SIG-M5 (cell line): ENCODE data around the gene PTPN12.
"Not testable (repeated sequence)": the region's sequence is repeated elsewhere in the genome, so short reads cannot be mapped to it uniquely, and the experiment has no call there.

Experiments used
- DNase-seq: peaks from one replicate; lab custom pipeline; 2025; lab: John Stamatoyannopoulos, UW

PTPN12 gene

DNA sequence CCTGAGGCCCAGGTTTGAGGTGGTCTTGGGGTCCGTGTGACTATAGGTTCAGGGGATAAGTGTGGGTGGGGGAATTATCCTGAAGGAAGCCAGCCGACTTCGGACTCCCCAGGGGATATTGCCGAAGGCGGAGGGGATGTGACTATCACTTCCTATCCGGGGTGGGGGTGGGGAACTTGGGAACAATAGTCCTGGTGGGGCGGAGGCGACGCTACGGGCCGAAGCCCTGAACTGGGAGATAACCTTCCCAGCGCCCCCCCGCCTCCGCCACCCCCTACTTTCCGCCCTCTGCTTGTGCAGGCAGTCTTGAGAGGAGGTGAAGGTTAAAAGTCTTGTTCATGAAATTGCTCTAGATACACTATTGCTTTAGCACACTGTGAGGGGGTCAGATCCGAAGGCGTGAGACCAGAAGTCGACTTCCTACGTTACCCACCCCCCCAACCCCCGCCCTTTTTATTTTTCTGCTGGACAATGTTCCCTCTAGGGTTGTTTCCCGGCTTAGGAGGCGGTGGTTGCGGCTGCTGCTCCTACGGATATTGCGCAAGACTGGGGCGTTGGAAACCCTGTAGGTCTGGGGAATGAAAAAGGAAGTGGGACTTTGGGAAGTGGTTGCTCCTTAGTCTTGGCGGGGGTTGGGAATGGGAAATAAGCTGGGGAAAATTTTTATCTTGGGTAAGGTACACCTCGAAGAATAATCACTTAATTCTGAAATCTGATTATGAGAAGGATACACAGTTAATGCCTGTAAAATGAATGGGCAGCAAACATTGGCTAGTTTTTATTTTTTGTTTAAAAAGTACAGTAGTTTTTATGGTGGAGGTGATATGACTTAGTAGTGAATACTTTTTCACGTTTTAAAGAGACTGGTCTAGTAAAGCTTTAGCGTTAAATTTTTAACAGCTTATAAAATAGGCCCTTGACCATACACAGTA, 1.5 kb downstream of the PTPN12 start:
- no peak for DNase-seq

DNA sequence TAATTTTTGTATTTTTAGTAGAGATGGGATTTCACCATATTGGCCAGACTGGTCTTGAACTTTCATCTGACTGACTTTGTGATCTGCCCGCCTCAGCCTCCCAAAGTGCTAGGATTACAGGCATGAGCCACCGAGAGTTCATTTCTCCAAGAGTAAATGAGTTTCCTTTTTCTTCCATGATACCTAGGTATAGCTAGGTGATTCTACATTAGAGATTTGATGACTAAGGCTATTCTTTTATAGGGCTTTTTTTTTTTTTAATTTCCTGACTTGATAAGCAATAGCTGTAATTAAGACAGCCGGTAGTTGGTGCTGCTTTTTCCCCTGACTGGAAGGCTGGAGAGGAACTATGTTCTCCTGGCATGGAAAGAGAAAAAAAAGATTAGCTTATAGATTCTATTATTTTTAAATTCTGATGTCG, 3.3 kb downstream of the PTPN12 start:
- DNase-seq: no peak

DNA sequence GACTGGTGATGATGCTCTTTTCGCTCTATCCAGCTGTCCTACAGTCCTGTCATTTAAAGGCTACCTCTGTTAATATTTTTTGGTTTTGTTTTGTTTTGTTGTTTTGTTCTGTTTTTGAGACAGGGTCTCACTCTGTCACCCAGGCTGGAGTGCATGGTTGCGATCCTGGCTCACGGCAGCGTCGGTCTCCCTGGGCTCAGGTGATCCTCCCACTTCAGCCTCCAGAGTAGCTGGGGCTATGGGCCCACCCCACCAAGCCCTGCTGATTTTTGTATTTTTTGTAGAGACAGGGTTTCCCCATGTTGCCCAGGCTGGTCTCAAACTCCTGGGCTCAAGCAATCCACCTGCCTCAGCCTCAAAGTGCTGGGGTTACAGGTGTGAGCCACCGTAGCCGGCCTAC, 3.9 kb downstream of the PTPN12 start:
- DNase-seq: not testable (repeated sequence)

- no peak for DNase-seq
Measured at GRCh38 chr7:77542409-77542808, 5.3 kb downstream of the PTPN12 start.

DNA sequence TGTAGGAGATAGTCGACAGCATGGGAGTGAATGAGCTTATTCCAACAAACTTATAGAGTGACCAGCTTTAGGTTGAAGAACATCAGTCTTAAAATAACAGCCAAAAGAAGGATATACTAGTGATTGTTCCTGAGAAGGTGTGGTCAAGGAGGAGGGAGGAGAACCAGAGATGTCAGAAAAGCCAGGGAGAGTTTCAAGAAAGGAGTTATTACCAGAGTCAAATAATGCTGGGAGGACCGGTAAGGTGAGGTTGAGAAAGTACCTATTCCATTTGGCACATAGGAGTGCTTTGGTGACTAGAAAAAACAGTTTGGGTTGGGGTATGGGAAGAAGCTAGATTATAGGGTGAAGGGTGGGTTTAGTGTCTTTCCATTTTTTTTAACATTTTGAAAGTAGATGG, 5.8 kb downstream of the PTPN12 start:
- no peak for DNase-seq

DNA sequence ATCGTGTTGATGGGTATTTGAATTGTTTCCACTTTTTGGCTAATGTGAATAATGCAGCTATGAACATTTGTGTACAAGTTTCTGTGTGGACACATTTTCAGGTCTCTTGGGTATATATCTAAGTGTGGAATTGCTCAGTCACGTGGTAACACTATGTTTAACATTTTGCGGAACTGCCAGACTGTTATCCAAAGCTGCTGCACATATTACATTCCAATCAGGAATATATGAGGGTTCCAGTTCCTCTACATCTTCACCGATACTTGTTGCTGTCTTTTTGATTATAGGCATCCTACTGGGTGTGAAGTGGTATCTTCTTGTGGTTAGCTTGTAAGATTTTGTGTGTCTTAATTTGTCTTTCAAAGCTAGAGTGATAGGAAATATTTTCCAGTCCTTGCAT, 6.8 kb downstream of the PTPN12 start:
- no peak for DNase-seq

- no peak for DNase-seq
Measured at GRCh38 chr7:77544518-77544917, 7.4 kb downstream of the PTPN12 start.

GRCh38 chr7:77548206-77548605, 11.1 kb downstream of the PTPN12 start:
- no peak for DNase-seq

GRCh38 chr7:77549106-77549870, 12.2 kb downstream of the PTPN12 start:
- DNase-seq: no peak

GRCh38 chr7:77550586-77550985, 13.5 kb downstream of the PTPN12 start:
- DNase-seq: no peak

DNA sequence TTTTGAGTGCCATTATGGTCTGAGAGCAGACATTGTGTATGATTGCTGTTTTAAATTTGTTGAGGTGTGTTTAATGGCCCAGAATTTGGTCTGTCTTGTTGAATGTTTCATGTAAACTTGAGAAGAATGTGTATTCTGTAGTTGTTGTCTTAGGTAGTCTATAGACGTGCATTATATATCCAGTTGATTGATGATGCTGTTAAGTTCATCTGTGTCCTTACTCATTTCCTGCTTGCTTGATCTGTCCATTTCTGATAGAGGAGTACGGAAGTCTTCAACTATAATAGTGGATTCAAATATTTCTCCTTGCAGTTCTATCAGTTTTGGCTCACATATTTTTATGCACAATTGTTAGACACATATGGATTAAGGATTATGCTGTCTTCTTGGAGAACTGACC, 16.0 kb downstream of the PTPN12 start:
- DNase-seq: no peak

- DNase-seq: no peak
Measured at GRCh38 chr7:77558284-77558967, 21.3 kb downstream of the PTPN12 start.

- no peak for DNase-seq
Measured at GRCh38 chr7:77561352-77561751, 24.3 kb downstream of the PTPN12 start.

GRCh38 chr7:77563275-77563674, 26.2 kb downstream of the PTPN12 start:
- DNase-seq: no peak

DNA sequence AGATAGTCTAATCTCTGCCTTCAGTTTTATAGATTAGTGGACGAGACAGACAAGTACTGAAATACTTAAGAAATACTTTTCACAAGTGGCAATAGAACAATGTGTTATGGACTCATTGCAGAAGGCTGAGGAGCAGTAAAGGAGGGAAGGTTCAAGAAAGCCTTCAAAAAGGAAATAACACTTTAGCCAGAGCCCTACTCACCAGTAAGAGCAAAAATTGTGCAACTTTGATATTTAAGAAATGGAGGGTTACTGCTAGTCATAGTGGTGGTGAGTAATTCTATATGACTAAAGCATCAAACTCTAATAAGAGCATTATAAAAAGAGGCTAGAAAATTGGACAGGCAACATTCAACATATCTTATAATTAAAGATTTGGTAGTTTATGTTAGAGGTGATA, 28.8 kb downstream of the PTPN12 start:
- peak; percentile 51 for DNase-seq

- DNase-seq: no peak
Measured at GRCh38 chr7:77566421-77566820, 29.3 kb downstream of the PTPN12 start.

GRCh38 chr7:77569514-77570232, 32.6 kb downstream of the PTPN12 start:
- DNase-seq: no peak

GRCh38 chr7:77570330-77571011, 33.4 kb downstream of the PTPN12 start:
- peak; percentile 48 for DNase-seq

- DNase-seq: no peak
Measured at GRCh38 chr7:77571801-77572200, 34.7 kb downstream of the PTPN12 start.

GRCh38 chr7:77575187-77575586, 38.1 kb downstream of the PTPN12 start:
- DNase-seq: no peak

DNA sequence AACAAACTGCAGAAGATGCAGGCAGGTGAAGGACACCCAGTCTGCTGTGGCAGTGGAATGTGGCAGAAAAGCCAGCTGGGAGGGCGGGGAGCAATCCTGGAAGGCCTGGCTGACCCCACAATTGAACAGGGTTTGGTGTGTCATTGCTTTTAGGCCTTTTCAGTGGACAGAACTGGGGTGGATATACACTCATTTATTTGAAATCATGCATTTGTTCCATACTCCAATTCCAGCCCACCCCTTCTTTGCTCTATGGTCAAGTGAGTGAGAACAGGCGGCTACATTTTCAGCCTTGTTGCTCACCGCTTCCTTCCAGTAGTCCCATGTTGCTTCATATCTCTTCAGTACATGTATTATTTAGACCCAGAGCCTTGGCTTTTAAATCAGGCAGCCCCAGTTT, 39.8 kb downstream of the PTPN12 start:
- no peak for DNase-seq
